ENCODE measurements around the gene TUBA4B.

- TF ChIP-seq EP300 (IDR thresholded peaks at IDR 0.05; ENCODE audit: borderline replicate concordance) (no peak), TAF1 (IDR thresholded peaks at IDR 0.05; ENCODE audit: low read depth) (no peak), FOXM1 (IDR thresholded peaks at IDR 0.05; ENCODE audit: borderline replicate concordance, low read depth) (no peak), CREB1 (IDR thresholded peaks at IDR 0.05; ENCODE audit: low read depth) (no peak)
Observed at GRCh38 chr2:219289537-219290361, 36.7 kb downstream of the TUBA4B start.

Measured in Ishikawa (cell line).